GM21529 (cell line): ENCODE data around the gene AUTS2.

Source experiments
- ATAC-seq: cut with Tn5 transposase; IDR thresholded peaks from one replicate; pipeline ENCODE4 v1.9.1; 2021; ENCODE audit not compliant: unreplicated experiment

Gene AUTS2

GRCh38 chr7:69813637-69814240 lies 215.5 kb downstream of the AUTS2 start:
- no peak for ATAC-seq

- ATAC-seq, result no peak
These were observed 216.2 kb downstream of the AUTS2 start for GRCh38 chr7:69814421-69814962.

- ATAC-seq, result no peak
These were observed 218.2 kb downstream of the AUTS2 start for GRCh38 chr7:69816501-69816900.

- no peak for ATAC-seq
These were observed 218.8 kb downstream of the AUTS2 start for GRCh38 chr7:69817121-69817520.

GRCh38 chr7:69817841-69818635 lies 219.8 kb downstream of the AUTS2 start:
- no peak for ATAC-seq

GRCh38 chr7:69818636-69819332 lies 220.5 kb downstream of the AUTS2 start:
- ATAC-seq, result no peak

- no peak for ATAC-seq
These were observed 221.0 kb downstream of the AUTS2 start for GRCh38 chr7:69819333-69819705.

- ATAC-seq, result no peak
These were observed 222.4 kb downstream of the AUTS2 start for GRCh38 chr7:69820479-69821192.

- ATAC-seq, result no peak
These were observed 224.1 kb downstream of the AUTS2 start for GRCh38 chr7:69822386-69822785.

GRCh38 chr7:69823151-69823744 lies 225.0 kb downstream of the AUTS2 start:
- ATAC-seq, result no peak

- no peak for ATAC-seq
These were observed 227.1 kb downstream of the AUTS2 start for GRCh38 chr7:69825113-69825972.

- ATAC-seq, result no peak
These were observed 228.0 kb downstream of the AUTS2 start for GRCh38 chr7:69826283-69826682.

GRCh38 chr7:69827140-69827539 lies 228.9 kb downstream of the AUTS2 start:
- no peak for ATAC-seq

- ATAC-seq, result no peak
These were observed 229.3 kb downstream of the AUTS2 start for GRCh38 chr7:69827558-69827957.

- no peak for ATAC-seq
These were observed 234.1 kb downstream of the AUTS2 start for GRCh38 chr7:69832356-69832755.

GRCh38 chr7:69833964-69834363 lies 235.7 kb downstream of the AUTS2 start:
- ATAC-seq, result no peak

GRCh38 chr7:69836702-69837101 lies 238.4 kb downstream of the AUTS2 start:
- no peak for ATAC-seq

- no peak for ATAC-seq
These were observed 239.3 kb downstream of the AUTS2 start for GRCh38 chr7:69837387-69838068.

GRCh38 chr7:69839782-69840181 lies 241.5 kb downstream of the AUTS2 start:
- peak; percentile 58 for ATAC-seq
